GM10248 (cell line): ENCODE measurements around the gene FAM170B.

Source experiments
- CTCF ChIA-PET: fragments of 300-600 bp; sonication (Branson Sonifier 250); formaldehyde crosslinking; extraction: SDS; loops from one replicate; lab custom pipeline; 2021; ENCODE audit warnings: antibody characterized with exemption; lab: Yijun Ruan, JAX
- POLR2A ChIA-PET: fragments of 350-650 bp; sonication (Branson Sonifier 250); formaldehyde crosslinking; extraction: SDS; loops from one replicate; lab custom pipeline; 2020; ENCODE audit warnings: antibody characterized with exemption; lab: Yijun Ruan, JAX
- DNase-seq: peaks from one replicate; pipeline ENCODE4 v3.0.0; 2012; ENCODE audit errors: extremely low spot score
- CTCF ChIP-seq: IDR thresholded peaks from 2 replicates; pipeline ENCODE4 v1.5.1; 2012; ENCODE audit warnings: mild to moderate bottlenecking, low read depth; ENCODE audit errors: extremely low read depth, missing control alignments, control extremely low read depth

FAM170B gene

GRCh38 chr10:49153971-49154370 lies 20.1 kb upstream of the FAM170B start:
- ChIA-PET POLR2A (no interaction called here), CTCF (interaction anchor here (1.1 kb wide), 1 partner anchor 209 kb away, joined by 3 read pairs; no protein-coding TSS in a partner anchor)
- DNase-seq, result no peak
- no peak for TF ChIP-seq CTCF

GRCh38 chr10:49153115-49153514 lies 19.3 kb upstream of the FAM170B start:
- TF ChIP-seq CTCF, result no peak
- CTCF ChIA-PET, result no interaction called here
- DNase-seq, result no peak
- POLR2A ChIA-PET, result no interaction called here

- no peak for DNase-seq
- ChIA-PET POLR2A (interaction anchor here (0.7 kb wide), 1 partner anchor 26 kb away, joined by 4 read pairs; no protein-coding TSS in a partner anchor), CTCF (interaction anchor here (0.7 kb wide), 1 partner anchor 52 kb away, joined by 3 read pairs; no protein-coding TSS in a partner anchor)
- TF ChIP-seq CTCF, result no peak
These were observed 18.8 kb upstream of the FAM170B start for GRCh38 chr10:49152663-49153062.

GRCh38 chr10:49152037-49152436 lies 18.2 kb upstream of the FAM170B start:
- no peak for DNase-seq
- CTCF ChIA-PET, result interaction anchor here (0.7 kb wide), 1 partner anchor 51 kb away, joined by 3 read pairs; no protein-coding TSS in a partner anchor
- TF ChIP-seq CTCF, result no peak
- POLR2A ChIA-PET, result interaction anchor here (0.7 kb wide), 1 partner anchor 27 kb away, joined by 4 read pairs; no protein-coding TSS in a partner anchor

- TF ChIP-seq CTCF, result no peak
- ChIA-PET CTCF (interaction anchor here (1.0 kb wide), 1 partner anchor 256 kb away, joined by 4 read pairs; no protein-coding TSS in a partner anchor), POLR2A (no interaction called here)
- DNase-seq, result no peak
These were observed 17.7 kb upstream of the FAM170B start for GRCh38 chr10:49151481-49151880.

GRCh38 chr10:49151025-49151445 lies 17.2 kb upstream of the FAM170B start:
- CTCF ChIA-PET, result interaction anchor here (1.0 kb wide), 1 partner anchor 257 kb away, joined by 4 read pairs; no protein-coding TSS in a partner anchor
- POLR2A ChIA-PET, result no interaction called here
- no peak for TF ChIP-seq CTCF
- DNase-seq, result no peak
